ENCODE measurements around the gene GPR83.
"Not testable (repeated sequence)": the region's sequence is repeated elsewhere in the genome, so short reads cannot be mapped to it uniquely, and the experiment has no call there.

The GPR83 gene

DNA sequence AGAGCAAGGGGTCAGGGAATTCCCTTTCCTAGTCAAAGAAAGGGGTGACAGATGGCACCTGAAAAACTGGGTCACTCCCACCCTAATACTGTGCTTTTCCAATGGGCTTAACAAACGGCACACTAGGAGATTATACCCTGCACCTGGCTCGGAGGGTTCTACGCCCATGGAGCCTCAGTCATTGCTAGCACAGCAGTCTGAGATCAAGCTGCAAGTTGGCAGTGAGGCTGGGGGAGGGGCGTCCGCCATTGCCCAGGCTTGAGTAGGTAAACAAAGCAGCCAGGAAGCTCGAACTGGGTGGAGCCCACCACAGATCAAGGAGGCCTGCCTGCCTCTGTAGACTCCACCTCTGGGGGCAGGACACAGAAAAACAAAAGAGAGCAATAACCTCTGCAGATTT, 30.6 kb downstream of the GPR83 start:
- DNase-seq (ENCODE audit: low read depth in 3 of 3): not testable (repeated sequence)

- not testable (repeated sequence) for DNase-seq (ENCODE audit: low read depth in 3 of 3)
Observed at GRCh38 chr11:94350850-94351563, 50.2 kb downstream of the GPR83 start.

DNA sequence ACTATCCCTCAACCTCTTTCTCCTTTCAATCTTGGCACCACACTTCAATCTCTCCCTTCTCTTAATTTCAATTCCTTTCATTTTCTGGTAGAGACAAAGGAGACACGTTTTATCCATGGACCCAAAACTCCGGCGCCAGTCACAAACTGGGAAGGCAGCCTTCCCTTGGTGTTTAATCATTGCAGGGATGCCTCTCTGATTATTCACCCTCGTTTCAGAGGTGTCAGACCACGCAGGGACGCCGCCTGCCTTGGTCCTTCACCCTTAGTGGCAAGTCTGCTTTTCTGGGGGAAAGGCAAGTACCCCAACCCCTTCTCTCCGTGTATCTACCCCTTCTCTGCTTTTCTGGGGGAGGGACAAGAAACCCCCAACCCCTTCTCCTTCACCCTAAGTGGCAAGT, 54.9 kb downstream of the GPR83 start:
- not testable (repeated sequence) for DNase-seq (ENCODE audit: low read depth in 3 of 3)

GRCh38 chr11:94343495-94343894, 57.7 kb downstream of the GPR83 start:
- DNase-seq (ENCODE audit: low read depth in 3 of 3): no peak

DNA sequence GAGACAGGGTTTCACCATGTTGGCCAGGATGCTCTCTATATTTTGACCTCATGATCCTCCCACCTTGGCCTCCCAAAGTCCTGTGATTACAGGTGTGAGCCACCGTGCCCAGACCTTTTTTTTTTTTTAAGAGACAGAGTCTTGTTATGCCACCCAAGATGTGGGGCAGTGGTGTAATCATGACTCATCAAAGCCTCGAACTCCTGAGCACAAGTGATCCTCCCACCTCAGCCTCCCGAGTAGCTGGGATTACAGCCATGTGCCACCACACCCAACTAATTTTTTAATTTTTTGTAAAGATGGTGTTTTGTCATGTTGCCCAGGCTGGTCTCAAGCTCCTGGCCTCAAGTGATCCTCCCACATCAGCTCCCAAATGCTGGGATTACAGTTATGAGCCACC, 59.0 kb downstream of the GPR83 start:
- no peak for DNase-seq (ENCODE audit: low read depth in 3 of 3)

DNA sequence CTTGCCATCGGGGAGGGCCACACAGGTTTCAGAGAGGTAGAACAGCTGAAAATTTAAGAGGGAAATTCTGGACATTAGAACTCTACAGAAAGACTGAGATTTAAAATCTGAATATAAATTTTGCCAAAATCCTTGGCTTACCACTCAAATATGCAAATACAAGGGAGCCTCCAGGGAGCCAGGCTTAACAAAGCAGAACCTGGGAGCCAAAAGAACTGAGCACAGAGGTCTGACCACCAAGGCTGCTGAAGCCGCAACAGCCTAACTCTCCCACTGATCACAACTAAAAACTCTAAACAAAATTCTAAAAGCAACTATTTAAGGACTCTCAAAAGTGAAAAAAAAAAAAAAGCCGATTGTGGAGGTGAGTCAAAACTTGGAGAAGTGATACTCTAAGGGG, 62.6 kb downstream of the GPR83 start:
- DNase-seq (ENCODE audit: low read depth in 3 of 3): no peak

DNA sequence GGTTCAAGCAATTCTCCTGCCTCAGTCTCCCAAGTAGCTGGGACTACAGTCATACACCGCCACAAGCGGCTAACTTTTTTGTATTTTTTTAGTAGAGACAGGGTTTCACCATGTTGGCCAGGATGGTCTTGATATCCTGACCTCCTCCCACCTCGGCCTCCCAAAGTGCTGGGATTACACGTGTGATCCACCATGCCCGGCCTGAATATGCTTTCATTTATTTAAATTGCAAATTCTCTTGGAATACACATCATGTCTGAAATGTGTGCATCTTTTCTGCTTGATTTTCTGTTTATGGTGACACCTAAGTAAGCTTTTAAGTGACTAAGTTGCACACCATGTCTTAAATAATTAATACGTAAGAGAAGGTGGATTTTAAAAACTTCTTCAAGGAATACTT, 65.2 kb downstream of the GPR83 start:
- DNase-seq (ENCODE audit: low read depth in 3 of 3): no peak

DNA sequence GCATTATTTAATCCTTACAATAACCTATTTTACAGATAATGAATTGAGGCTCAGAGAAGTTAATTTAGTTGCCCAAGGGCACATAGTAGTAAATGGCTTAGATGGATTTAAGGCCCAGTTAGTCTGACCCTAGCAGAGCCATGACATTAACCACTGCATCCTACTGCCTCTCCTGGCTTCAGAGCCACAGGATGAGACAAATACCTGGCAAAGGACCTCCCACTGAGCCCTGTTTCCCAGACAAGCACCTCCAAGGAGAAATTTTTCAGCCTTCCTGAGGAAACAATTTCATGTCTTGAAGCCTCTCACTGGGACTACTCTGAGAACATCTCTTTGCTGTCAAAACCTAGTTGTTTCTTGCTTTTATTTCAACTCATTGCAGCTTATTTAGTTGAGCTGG, 68.4 kb downstream of the GPR83 start:
- DNase-seq (ENCODE audit: low read depth in 3 of 3): no peak

GRCh38 chr11:94330789-94331188, 70.4 kb downstream of the GPR83 start:
- DNase-seq (ENCODE audit: low read depth in 3 of 3): no peak

- DNase-seq (ENCODE audit: low read depth in 3 of 3): no peak
Observed at GRCh38 chr11:94329501-94329900, 71.7 kb downstream of the GPR83 start.

- no peak for DNase-seq (ENCODE audit: low read depth in 3 of 3)
Observed at GRCh38 chr11:94328587-94329080, 72.6 kb downstream of the GPR83 start.
